Osteoblast (primary cell): ENCODE measurements around the gene OR2W3. TPM values are rescaled to one million over a fixed set of nuclear protein-coding genes. Genes with fewer than 3 reads are reported as not detected.

ENCODE experiments used
- DNase-seq: peaks from one replicate; pipeline ENCODE4 v3.0.0; 2011; ENCODE audit warnings: low spot score, mixed read lengths; ENCODE audit not compliant: insufficient read length; ENCODE audit errors: missing footprints
- H2AFZ ChIP-seq: 2 replicates; pipeline ENCODE4 v1.6.0; 2011; ENCODE audit warnings: mild to moderate bottlenecking, low read length
- H3K27ac ChIP-seq: 2 replicates; pipeline ENCODE4 v1.5.1; 2011; ENCODE audit warnings: mild to moderate bottlenecking, low read depth, low read length, moderate library complexity
- H3K27me3 ChIP-seq: 2 replicates; pipeline ENCODE4 v1.6.0; 2012; ENCODE audit warnings: mild to moderate bottlenecking, control low read depth, inconsistent platforms, low read length, moderate library complexity; ENCODE audit not compliant: insufficient read depth
- H3K36me3 ChIP-seq: 2 replicates; pipeline ENCODE4 v1.5.1; 2011; ENCODE audit warnings: mild to moderate bottlenecking, low read length, control low read depth, moderate library complexity; ENCODE audit not compliant: insufficient read depth
- H3K4me1 ChIP-seq: 2 replicates; pipeline ENCODE4 v1.5.1; 2011; ENCODE audit warnings: mild to moderate bottlenecking, low read length, control low read depth, moderate library complexity; ENCODE audit not compliant: insufficient read depth
- H3K4me2 ChIP-seq: 2 replicates; pipeline ENCODE4 v1.6.0; 2011; ENCODE audit warnings: mild to moderate bottlenecking, low read length; ENCODE audit not compliant: insufficient read depth
- H3K4me3 ChIP-seq: fragments of 200-600 bp; sonication (generic); 3 replicates; pipeline ENCODE4 v1.5.1; 2012; ENCODE audit warnings: mild to moderate bottlenecking, low read length, inconsistent platforms; ENCODE audit not compliant: insufficient read depth
- H3K79me2 ChIP-seq: 2 replicates; pipeline ENCODE4 v1.6.0; 2012; ENCODE audit warnings: mild to moderate bottlenecking, low read length, control low read depth, inconsistent platforms; ENCODE audit not compliant: insufficient read depth
- H3K9me3 ChIP-seq: 2 replicates; pipeline ENCODE4 v1.5.1; 2011; ENCODE audit warnings: low read depth, low read length, control low read depth
- H4K20me1 ChIP-seq: 2 replicates; pipeline ENCODE4 v1.6.0; 2012; ENCODE audit warnings: mild to moderate bottlenecking, low read length, control low read depth; ENCODE audit not compliant: insufficient read depth
- total RNA-seq: library from RNA; depleted of rRNA; stranded (reverse); fragments of >200 nt; gene quantifications from 2 replicates; pipeline ENCODE4 v1.2.3, GENCODE V29; 2012
- TF ChIP-seq, protein P1 (sequence below): IDR thresholded peaks from 2 replicates; pipeline ENCODE4 v1.5.1; 2011; ENCODE audit warnings: mild to moderate bottlenecking, low read depth, low read length, moderate library complexity; ENCODE audit errors: extremely low read depth

OR2W3 gene
- total RNA-seq, 1 donor, result 1.1 TPM

DNA sequence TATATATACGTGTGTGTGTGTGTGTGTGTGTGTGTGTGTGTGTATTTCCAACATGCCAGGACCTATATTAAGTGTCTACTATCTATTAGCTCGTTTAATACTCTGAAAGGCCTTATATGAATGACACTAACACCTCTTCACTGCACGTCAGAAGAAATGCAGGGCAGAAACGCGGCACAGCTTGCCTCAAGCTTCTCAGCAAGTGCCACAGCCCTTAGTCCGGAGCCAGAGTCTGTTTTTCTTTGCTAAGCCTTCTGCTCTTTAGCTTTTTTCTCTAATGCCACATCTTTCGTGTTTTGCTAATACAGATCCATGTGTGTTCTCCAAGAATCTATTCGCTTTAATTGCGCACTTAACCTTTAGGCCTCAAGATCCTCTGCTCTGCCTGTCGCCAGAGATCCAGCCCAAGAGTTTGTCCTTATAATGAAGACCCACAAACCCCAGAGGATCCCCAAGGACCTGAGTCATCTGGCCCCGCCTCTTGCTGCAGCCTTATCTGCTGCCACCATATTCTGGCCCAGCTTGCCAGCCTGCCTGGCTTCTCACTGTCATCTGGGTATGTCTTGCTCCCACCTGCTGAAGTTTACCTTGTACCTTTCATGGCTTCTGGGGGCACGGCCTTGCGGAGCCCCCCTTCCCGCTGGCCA, 40.4 kb upstream of the OR2W3 start:
- H3K4me3 ChIP-seq, result no peak overlapping the region
- no peaks in the 10 kb centered on the region for H4K20me1 ChIP-seq
- H3K9me3 ChIP-seq, result no peaks in the 10 kb centered on the region
- no peaks in the 10 kb centered on the region for H3K79me2 ChIP-seq
- TF ChIP-seq, protein P1, sequence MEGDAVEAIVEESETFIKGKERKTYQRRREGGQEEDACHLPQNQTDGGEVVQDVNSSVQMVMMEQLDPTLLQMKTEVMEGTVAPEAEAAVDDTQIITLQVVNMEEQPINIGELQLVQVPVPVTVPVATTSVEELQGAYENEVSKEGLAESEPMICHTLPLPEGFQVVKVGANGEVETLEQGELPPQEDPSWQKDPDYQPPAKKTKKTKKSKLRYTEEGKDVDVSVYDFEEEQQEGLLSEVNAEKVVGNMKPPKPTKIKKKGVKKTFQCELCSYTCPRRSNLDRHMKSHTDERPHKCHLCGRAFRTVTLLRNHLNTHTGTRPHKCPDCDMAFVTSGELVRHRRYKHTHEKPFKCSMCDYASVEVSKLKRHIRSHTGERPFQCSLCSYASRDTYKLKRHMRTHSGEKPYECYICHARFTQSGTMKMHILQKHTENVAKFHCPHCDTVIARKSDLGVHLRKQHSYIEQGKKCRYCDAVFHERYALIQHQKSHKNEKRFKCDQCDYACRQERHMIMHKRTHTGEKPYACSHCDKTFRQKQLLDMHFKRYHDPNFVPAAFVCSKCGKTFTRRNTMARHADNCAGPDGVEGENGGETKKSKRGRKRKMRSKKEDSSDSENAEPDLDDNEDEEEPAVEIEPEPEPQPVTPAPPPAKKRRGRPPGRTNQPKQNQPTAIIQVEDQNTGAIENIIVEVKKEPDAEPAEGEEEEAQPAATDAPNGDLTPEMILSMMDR, result no peak
- H3K4me1 ChIP-seq, result no peaks in the 10 kb centered on the region
- no peak overlapping the region for H3K27ac ChIP-seq
- no peak for DNase-seq
- no peak overlapping the region for H3K4me2 ChIP-seq
- H3K36me3 ChIP-seq, result no peaks in the 10 kb centered on the region
- no peak overlapping the region for H2AFZ ChIP-seq
- no peaks in the 10 kb centered on the region for H3K27me3 ChIP-seq

DNA sequence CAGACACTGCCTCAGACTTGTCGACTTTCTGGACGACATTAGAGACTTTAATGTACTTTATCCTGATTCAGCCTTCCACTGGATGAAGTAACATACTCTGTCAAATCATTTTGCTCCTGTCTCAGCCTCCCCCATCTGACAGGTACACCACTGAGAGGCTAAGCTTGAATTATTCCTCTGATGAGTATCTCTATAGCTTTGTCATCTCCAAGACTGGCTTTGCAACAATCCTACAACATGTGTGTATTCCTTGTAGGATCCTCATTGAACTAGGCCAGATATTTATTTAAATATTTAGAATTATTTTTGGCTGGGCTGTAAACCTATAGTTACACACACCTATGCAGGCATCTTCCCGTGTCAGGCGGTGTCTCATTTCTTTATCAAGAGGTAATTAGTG, 39.5 kb upstream of the OR2W3 start:
- DNase-seq, result no peak
- no peaks in the 10 kb centered on the region for H4K20me1 ChIP-seq
- no peak overlapping the region for H3K4me2 ChIP-seq
- H3K4me3 ChIP-seq, result no peak overlapping the region
- no peak overlapping the region for H2AFZ ChIP-seq
- H3K27ac ChIP-seq, result no peak overlapping the region
- TF ChIP-seq, protein P1, result no peak
- H3K79me2 ChIP-seq, result no peaks in the 10 kb centered on the region
- no peaks in the 10 kb centered on the region for H3K9me3 ChIP-seq
- no peaks in the 10 kb centered on the region for H3K27me3 ChIP-seq
- no peaks in the 10 kb centered on the region for H3K4me1 ChIP-seq
- no peaks in the 10 kb centered on the region for H3K36me3 ChIP-seq

DNA sequence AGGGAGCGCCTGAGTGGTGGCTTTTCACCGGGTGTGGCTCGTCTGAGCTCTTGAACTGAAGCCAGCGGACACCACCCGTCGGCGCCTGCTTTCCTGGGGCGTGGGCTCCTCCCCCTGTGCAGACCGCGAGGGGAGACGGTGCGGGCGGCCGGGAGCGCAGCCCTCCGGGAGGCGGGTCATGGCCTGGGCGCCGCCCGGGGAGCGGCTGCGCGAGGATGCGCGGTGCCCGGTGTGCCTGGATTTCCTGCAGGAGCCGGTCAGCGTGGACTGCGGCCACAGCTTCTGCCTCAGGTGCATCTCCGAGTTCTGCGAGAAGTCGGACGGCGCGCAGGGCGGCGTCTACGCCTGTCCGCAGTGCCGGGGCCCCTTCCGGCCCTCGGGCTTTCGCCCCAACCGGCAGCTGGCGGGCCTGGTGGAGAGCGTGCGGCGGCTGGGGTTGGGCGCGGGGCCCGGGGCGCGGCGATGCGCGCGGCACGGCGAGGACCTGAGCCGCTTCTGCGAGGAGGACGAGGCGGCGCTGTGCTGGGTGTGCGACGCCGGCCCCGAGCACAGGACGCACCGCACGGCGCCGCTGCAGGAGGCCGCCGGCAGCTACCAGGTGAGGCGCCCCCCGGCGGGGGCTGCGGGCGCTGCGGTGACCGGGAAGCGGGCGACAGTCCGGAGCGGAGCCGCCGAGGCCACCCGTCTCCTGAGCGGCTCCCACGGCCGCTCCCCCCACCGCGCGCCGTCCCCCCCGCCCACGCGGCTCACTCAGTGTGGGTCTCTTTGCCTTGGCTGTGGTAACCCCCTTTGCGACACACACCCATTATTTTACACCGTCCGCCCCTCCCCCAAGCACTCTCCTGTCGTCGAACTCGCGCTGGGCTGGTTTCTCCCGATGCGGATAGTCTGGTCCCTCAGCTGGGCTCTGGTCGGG, 38.1 kb upstream of the OR2W3 start, which contains the start of gene TRIM58:
TRIM58 (plus strand) TSS at position 119 of the 916 bp plus-strand sequence; CDS start at position 179, 60 bp downstream.
- Histone ChIP-seq H4K20me1 (no peaks in the 10 kb centered on the region), H3K4me2 (no peak within 1 kb of the TSS), H3K4me1 (no peaks in the 10 kb centered on the region), H3K4me3 (no peak within 1 kb of the TSS), H3K9me3 (no peaks in the 10 kb centered on the region), H3K36me3 (no peaks in the 10 kb centered on the region), H2AFZ (no peak within 1 kb of the TSS), H3K27me3 (no peaks in the 10 kb centered on the region), H3K79me2 (no peaks in the 10 kb centered on the region), H3K27ac (no peak within 1 kb of the TSS)
- TF ChIP-seq, protein P1, result no peak
- no peak for DNase-seq
